Epithelial cell of proximal tubule (primary cell): ENCODE data around the gene TLR8. TPM values are rescaled to one million over a fixed set of nuclear protein-coding genes. Genes with fewer than 3 reads are reported as not detected.

ENCODE experiments used
- DNase-seq: peaks from one replicate; pipeline ENCODE4 v3.0.0-alpha.2; 2011; ENCODE audit warnings: low read depth
- H3K4me3 ChIP-seq: 2 replicates; pipeline ENCODE4 v1.5.1; 2011; ENCODE audit warnings: low read depth, mild to moderate bottlenecking, low read length
- CTCF ChIP-seq: conservative IDR thresholded peaks from 2 replicates; pipeline ENCODE4 v1.5.1; 2012; ENCODE audit warnings: low read depth, mild to moderate bottlenecking, low read length
- total RNA-seq: library from RNA; depleted of rRNA; stranded (reverse); fragments of >200 nt; gene quantifications from 2 replicates; pipeline ENCODE4 v1.2.3, GENCODE V29; 2015

Gene TLR8
- total RNA-seq, 1 donor from 2014 or later: not detected

GRCh38 chrX:12887141-12887540, 19.3 kb upstream of the TLR8 start:
- H3K4me3 ChIP-seq: no peak overlapping the region
- no peak for TF ChIP-seq CTCF
- DNase-seq: no peak

DNA sequence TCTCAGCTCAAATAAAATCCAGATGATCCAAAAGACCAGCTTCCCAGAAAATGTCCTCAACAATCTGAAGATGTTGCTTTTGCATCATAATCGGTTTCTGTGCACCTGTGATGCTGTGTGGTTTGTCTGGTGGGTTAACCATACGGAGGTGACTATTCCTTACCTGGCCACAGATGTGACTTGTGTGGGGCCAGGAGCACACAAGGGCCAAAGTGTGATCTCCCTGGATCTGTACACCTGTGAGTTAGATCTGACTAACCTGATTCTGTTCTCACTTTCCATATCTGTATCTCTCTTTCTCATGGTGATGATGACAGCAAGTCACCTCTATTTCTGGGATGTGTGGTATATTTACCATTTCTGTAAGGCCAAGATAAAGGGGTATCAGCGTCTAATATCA, 18.7 kb upstream of the TLR8 start:
- DNase-seq: no peak
- no peak for TF ChIP-seq CTCF
- H3K4me3 ChIP-seq: no peak overlapping the region

GRCh38 chrX:12890467-12890866, 16.0 kb upstream of the TLR8 start:
- no peak for DNase-seq
- TF ChIP-seq CTCF: no peak
- no peak overlapping the region for H3K4me3 ChIP-seq

GRCh38 chrX:12891171-12891570, 15.2 kb upstream of the TLR8 start:
- DNase-seq: no peak
- no peak overlapping the region for H3K4me3 ChIP-seq
- no peak for TF ChIP-seq CTCF

- H3K4me3 ChIP-seq: no peak overlapping the region
- no peak for TF ChIP-seq CTCF
- DNase-seq: no peak
These were observed 14.4 kb upstream of the TLR8 start for GRCh38 chrX:12891915-12892506.

DNA sequence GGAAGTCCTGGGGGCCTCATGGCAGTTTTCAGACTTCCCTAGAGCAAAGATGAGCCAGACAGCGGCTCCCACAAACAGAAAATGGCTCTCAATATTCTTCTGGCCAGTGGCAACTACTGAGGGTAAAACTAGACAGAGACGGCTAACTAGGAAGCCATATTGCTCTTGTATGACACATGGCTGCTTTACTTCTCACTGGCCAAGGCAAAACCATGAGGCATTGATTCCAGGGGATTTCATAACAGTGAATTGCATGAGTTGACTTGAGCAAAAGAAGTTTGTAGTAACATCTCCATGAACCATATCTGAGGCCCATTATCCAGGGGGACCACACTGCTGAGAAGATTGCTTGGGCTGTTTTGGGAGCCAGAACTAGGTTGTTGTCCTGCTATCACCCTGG, 13.7 kb upstream of the TLR8 start:
- no peak overlapping the region for H3K4me3 ChIP-seq
- TF ChIP-seq CTCF: no peak
- DNase-seq: no peak

- no peak overlapping the region for H3K4me3 ChIP-seq
- peak; percentile 73 for TF ChIP-seq CTCF
- no peak for DNase-seq
These were observed 12.1 kb upstream of the TLR8 start for GRCh38 chrX:12894074-12895030.
